Measurements from ENCODE around the gene BCL11B.

DNA sequence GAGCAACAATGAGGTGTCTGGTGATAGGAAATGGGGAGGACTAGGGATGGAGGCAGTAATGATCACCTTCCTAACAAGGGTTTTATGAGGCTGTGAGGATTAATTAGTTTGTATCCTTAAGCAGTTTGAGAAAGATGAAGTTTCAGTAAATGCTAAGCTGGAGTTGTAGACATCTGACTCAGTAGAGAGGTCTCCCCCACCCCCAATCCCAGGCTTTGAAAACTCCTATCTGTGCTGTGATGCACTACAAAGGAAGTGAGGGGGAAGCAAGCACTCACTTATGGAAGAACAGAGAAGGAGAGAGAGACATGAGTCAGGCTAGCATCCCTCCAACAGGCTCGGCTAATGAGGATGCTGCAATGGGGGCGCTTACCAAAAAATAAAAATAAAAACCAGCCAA, 5.5 kb upstream of the BCL11B start:
- TF ChIP-seq, protein P1, sequence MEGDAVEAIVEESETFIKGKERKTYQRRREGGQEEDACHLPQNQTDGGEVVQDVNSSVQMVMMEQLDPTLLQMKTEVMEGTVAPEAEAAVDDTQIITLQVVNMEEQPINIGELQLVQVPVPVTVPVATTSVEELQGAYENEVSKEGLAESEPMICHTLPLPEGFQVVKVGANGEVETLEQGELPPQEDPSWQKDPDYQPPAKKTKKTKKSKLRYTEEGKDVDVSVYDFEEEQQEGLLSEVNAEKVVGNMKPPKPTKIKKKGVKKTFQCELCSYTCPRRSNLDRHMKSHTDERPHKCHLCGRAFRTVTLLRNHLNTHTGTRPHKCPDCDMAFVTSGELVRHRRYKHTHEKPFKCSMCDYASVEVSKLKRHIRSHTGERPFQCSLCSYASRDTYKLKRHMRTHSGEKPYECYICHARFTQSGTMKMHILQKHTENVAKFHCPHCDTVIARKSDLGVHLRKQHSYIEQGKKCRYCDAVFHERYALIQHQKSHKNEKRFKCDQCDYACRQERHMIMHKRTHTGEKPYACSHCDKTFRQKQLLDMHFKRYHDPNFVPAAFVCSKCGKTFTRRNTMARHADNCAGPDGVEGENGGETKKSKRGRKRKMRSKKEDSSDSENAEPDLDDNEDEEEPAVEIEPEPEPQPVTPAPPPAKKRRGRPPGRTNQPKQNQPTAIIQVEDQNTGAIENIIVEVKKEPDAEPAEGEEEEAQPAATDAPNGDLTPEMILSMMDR (IDR thresholded peaks at IDR 0.05): no peak
- TF ChIP-seq POLR2A (IDR thresholded peaks at IDR 0.05): no peak
